ENCODE data around the gene TSLP.

The TSLP gene

GRCh38 chr5:111076091-111076490 is 4.6 kb downstream of the TSLP start:
- TF ChIP-seq, protein P1, sequence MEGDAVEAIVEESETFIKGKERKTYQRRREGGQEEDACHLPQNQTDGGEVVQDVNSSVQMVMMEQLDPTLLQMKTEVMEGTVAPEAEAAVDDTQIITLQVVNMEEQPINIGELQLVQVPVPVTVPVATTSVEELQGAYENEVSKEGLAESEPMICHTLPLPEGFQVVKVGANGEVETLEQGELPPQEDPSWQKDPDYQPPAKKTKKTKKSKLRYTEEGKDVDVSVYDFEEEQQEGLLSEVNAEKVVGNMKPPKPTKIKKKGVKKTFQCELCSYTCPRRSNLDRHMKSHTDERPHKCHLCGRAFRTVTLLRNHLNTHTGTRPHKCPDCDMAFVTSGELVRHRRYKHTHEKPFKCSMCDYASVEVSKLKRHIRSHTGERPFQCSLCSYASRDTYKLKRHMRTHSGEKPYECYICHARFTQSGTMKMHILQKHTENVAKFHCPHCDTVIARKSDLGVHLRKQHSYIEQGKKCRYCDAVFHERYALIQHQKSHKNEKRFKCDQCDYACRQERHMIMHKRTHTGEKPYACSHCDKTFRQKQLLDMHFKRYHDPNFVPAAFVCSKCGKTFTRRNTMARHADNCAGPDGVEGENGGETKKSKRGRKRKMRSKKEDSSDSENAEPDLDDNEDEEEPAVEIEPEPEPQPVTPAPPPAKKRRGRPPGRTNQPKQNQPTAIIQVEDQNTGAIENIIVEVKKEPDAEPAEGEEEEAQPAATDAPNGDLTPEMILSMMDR (IDR thresholded peaks at IDR 0.05; ENCODE audit: low read length), result no peak
- no peak for TF ChIP-seq EZH2 (IDR thresholded peaks at IDR 0.05; ENCODE audit: borderline replicate concordance, low read length)
- Histone ChIP-seq H2AFZ (ENCODE audit: low read length) (no peak overlapping the region), H3K79me2 (ENCODE audit: insufficient read depth, low read length) (no peaks in the 10 kb centered on the region), H3K9ac (ENCODE audit: low read length) (no peak overlapping the region), H3K9me2 (ENCODE audit: low read depth, low read length) (0 out of 2 replicates have a peak, but pooled peaks cover 4% of the 10 kb centered on the region), H3K9me3 (ENCODE audit: low read length) (no peaks in the 10 kb centered on the region), H3K4me3 (ENCODE audit: low read depth, low read length, poor library complexity, severe bottlenecking) (no peak overlapping the region), H3K27me3 (ENCODE audit: insufficient read depth, low read length) (no peaks in the 10 kb centered on the region), H3K36me3 (ENCODE audit: insufficient read depth, low read length) (no peaks in the 10 kb centered on the region), H4K20me1 (ENCODE audit: insufficient read depth, low read length) (no peaks in the 10 kb centered on the region), H3K4me2 (ENCODE audit: low read length) (no peak overlapping the region), H3K4me1 (ENCODE audit: insufficient read depth, low read length, severe bottlenecking) (no peaks in the 10 kb centered on the region), H3K27ac (ENCODE audit: low read depth, low read length, poor library complexity, severe bottlenecking) (no peak overlapping the region), H3F3A (ENCODE audit: insufficient read depth, low read length) (no peaks in the 10 kb centered on the region)

DNA sequence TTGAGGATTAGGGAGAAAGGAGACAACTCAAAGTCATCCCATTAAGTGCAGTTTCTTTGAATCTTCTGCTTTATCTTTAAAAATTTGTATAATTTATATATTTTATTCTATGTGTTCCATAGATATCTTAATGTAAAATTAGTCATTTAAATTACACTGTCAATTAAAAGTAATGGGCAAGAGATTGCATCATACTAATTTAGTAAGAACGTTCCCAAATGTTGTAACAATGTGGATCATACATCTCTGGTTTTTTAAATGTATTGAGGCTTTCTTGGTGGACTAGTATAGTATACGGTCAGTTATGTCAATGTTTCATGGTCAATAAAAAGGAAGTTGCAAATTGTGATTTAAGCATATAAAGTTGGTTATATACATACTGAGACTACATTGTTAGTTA is 6.2 kb downstream of the TSLP start:
- no peak overlapping the region for H3K9ac ChIP-seq (ENCODE audit: low read length)
- H3K4me1 ChIP-seq (ENCODE audit: insufficient read depth, low read length, severe bottlenecking), result no peaks in the 10 kb centered on the region
- H3F3A ChIP-seq (ENCODE audit: insufficient read depth, low read length), result no peaks in the 10 kb centered on the region
- no peak overlapping the region for H3K27ac ChIP-seq (ENCODE audit: low read depth, low read length, poor library complexity, severe bottlenecking)
- 0 out of 2 replicates have a peak, but pooled peaks cover 4% of the 10 kb centered on the region for H3K9me2 ChIP-seq (ENCODE audit: low read depth, low read length)
- no peaks in the 10 kb centered on the region for H3K27me3 ChIP-seq (ENCODE audit: insufficient read depth, low read length)
- TF ChIP-seq EZH2 (IDR thresholded peaks at IDR 0.05; ENCODE audit: borderline replicate concordance, low read length), result no peak
- TF ChIP-seq, protein P1 (IDR thresholded peaks at IDR 0.05; ENCODE audit: low read length), result no peak
- H3K36me3 ChIP-seq (ENCODE audit: insufficient read depth, low read length), result no peaks in the 10 kb centered on the region
- no peaks in the 10 kb centered on the region for H3K9me3 ChIP-seq (ENCODE audit: low read length)
- H2AFZ ChIP-seq (ENCODE audit: low read length), result no peak overlapping the region
- H4K20me1 ChIP-seq (ENCODE audit: insufficient read depth, low read length), result no peaks in the 10 kb centered on the region
- no peak overlapping the region for H3K4me3 ChIP-seq (ENCODE audit: low read depth, low read length, poor library complexity, severe bottlenecking)
- H3K4me2 ChIP-seq (ENCODE audit: low read length), result no peak overlapping the region
- no peaks in the 10 kb centered on the region for H3K79me2 ChIP-seq (ENCODE audit: insufficient read depth, low read length)

- Histone ChIP-seq H3K9me3 (ENCODE audit: low read length) (no peaks in the 10 kb centered on the region), H3K36me3 (ENCODE audit: insufficient read depth, low read length) (no peaks in the 10 kb centered on the region), H3K4me2 (ENCODE audit: low read length) (no peak overlapping the region), H3K27ac (ENCODE audit: low read depth, low read length, poor library complexity, severe bottlenecking) (no peak overlapping the region), H3K9me2 (ENCODE audit: low read depth, low read length) (0 out of 2 replicates have a peak, but pooled peaks cover 4% of the 10 kb centered on the region), H4K20me1 (ENCODE audit: insufficient read depth, low read length) (no peaks in the 10 kb centered on the region), H3K9ac (ENCODE audit: low read length) (no peak overlapping the region), H3K4me3 (ENCODE audit: low read depth, low read length, poor library complexity, severe bottlenecking) (no peak overlapping the region), H2AFZ (ENCODE audit: low read length) (no peak overlapping the region), H3K4me1 (ENCODE audit: insufficient read depth, low read length, severe bottlenecking) (no peaks in the 10 kb centered on the region), H3F3A (ENCODE audit: insufficient read depth, low read length) (no peaks in the 10 kb centered on the region), H3K27me3 (ENCODE audit: insufficient read depth, low read length) (no peaks in the 10 kb centered on the region), H3K79me2 (ENCODE audit: insufficient read depth, low read length) (no peaks in the 10 kb centered on the region)
- TF ChIP-seq, protein P1 (IDR thresholded peaks at IDR 0.05; ENCODE audit: low read length), result no peak
- no peak for TF ChIP-seq EZH2 (IDR thresholded peaks at IDR 0.05; ENCODE audit: borderline replicate concordance, low read length)
Measured at GRCh38 chr5:111079846-111080245, 8.3 kb downstream of the TSLP start.
